Non-pigmented ciliary epithelial cell (primary cell): Measurements from ENCODE around the gene TBC1D7.

Source experiments
- DNase-seq: peaks from one replicate; pipeline ENCODE4 v3.0.0-alpha.2; 2010; ENCODE audit warnings: low read depth

Gene TBC1D7

GRCh38 chr6:13272131-13273046 is 55.9 kb downstream of the TBC1D7 start:
- no peak for DNase-seq

GRCh38 chr6:13268913-13269518 is 59.3 kb downstream of the TBC1D7 start:
- peak; percentile 34 for DNase-seq

- DNase-seq, result no peak
Measured at GRCh38 chr6:13267142-13267651, 61.1 kb downstream of the TBC1D7 start.

GRCh38 chr6:13263669-13264068 is 64.7 kb downstream of the TBC1D7 start:
- no peak for DNase-seq

DNA sequence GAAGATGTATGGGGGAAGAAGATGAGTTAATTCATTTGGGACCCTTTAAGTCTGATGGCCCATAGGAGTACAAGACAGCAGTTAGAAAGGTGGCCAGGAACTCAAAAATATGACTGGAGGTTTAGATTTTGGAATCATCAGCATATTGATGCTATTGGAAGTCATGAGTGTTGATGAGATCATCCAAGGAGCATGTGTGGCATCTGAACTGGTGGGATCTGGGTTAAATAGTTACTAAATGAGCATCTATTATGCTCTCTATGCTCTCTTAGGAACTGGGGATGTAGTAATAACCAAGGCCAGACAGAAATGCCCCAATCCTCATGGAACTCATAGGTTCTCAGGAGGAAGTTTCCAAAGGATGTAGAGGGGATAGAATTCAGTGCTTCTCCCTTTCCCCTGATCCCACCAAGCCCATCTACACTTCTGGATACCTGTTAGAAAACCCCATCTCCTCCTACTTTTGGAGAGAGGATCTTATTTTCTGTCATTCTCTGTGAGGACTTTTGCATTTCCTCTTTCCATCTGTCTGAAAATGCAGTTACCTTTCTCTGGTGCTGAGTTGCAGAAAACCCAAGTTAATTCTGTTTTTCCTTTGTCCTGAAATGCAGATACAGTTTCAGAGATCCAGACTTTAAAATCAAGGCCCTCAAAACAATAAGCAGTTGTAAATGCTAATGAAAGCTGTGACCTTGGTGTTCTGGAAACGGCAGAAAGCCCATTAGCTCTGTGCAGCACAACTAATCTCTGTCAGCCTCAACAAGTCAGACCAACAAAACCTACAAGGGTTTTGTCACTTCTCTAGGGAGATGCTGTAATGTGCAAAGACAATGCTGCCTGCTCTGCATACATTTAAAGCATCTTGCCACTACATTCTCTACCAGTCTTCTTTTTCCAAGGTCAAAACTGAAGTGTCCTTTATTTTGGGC is 65.8 kb downstream of the TBC1D7 start:
- no peak for DNase-seq

GRCh38 chr6:13261464-13261994 is 66.8 kb downstream of the TBC1D7 start:
- DNase-seq, result no peak

GRCh38 chr6:13260831-13261230 is 67.5 kb downstream of the TBC1D7 start:
- DNase-seq, result no peak

DNA sequence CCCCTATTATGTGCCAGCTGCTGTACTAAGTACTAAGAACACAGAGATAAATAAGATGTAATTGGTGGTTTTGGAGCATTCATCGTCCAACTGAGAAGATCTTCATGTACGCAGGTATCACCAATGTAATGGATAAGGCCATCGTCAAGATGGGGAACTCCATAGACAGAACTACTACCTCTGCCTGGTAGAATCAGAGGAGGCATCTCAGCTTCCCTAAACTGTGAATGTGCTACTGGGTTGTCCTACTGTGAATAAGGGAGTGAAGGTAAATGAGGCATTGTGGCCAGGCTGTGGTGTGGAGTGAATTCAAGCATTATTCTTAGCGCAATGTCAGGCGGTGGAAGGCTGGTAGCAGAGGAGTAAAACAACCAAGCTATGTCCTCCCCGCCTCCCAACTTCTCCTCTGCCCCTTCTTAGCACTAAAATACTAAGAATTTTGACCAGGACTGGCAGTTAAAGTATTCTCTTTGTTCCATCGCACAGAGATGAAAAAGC is 68.2 kb downstream of the TBC1D7 start:
- no peak for DNase-seq

DNA sequence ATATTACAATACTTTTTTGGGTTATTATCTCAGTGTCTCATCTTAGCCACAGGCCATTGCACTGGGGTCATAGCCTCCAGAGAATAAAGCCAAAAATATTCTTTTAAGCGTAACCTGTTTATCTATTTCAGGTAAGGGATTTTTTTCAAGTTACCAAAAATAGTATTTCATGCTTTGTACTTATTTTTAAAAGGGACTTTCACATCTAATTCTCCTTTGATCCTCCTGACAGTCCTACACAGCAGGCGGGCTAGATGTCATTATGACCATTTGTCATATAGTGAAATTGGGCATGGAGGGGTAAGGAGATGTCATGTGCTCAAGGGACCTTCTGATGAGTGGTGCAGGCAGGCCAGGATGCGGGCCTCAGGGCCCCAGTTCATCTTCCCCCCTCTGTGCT is 68.9 kb downstream of the TBC1D7 start:
- DNase-seq, result no peak

DNA sequence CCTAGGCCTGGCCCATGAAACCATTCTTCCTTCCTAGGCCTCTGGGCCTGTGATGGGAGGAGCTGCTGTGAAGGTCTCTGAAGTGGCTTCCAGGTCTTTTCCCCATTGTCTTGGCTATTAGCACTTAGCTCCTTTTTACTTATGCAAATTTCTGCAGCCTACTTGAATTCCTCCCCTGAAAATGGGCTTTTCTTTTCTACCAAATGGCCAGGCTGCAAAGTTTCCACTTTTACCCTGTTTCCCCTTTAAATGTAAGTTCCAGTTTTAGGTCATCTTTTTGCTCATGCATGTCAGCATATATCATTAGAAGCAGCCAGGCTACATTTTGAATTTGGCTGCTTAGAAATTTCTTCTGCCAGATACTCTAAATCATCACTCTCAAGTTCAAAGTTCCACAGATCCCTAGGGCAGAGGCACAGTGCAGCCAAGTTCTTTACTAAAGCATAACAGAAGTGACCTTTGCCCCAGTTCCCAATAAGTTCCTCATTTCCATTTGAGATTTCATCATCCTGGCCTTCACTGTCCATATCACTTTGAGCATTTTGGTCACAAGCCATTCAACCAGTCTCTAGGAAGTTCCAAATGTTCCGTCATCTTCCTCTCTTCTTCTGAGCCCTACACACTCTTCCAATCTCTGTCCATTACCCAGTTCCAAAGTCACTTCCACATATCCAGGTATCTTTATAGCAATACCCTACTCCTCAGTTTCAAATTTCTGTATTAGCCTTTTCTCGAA is 71.9 kb downstream of the TBC1D7 start:
- no peak for DNase-seq
